Measurements from ENCODE around the gene CALN1.

The CALN1 gene

GRCh38 chr7:72040641-72041040 lies 371.5 kb downstream of the CALN1 start:
- no peak overlapping the region for H2BK12ac ChIP-seq (ENCODE audit: low read length in 2 of 2)

GRCh38 chr7:72039460-72039859 lies 372.7 kb downstream of the CALN1 start:
- Histone ChIP-seq H3K4me3 (ENCODE audit: insufficient read depth in 1 of 2, low read depth in 1 of 2, low read length in 2 of 2) (no peak overlapping the region), H2AK5ac (ENCODE audit: low read length, severe bottlenecking) (no peak overlapping the region), H4K91ac (ENCODE audit: low read length) (no peak overlapping the region), H2BK5ac (ENCODE audit: low read depth, low read length, poor library complexity, severe bottlenecking) (no peak overlapping the region), H3K4ac (ENCODE audit: low read depth in 1 of 2, low read length in 2 of 2) (no peak overlapping the region), H3K9ac (ENCODE audit: low read length) (no peak overlapping the region), H2BK12ac (ENCODE audit: low read length in 2 of 2) (no peak overlapping the region), H3K9me3 (ENCODE audit: control insufficient read depth, low read length) (no peaks in the 10 kb centered on the region), H3K23ac (ENCODE audit: low read length in 2 of 2) (no peak overlapping the region), H3K27me3 (ENCODE audit: control insufficient read depth in 1 of 2, insufficient read depth in 1 of 2, low read length in 2 of 2) (no peaks in the 10 kb centered on the region), H4K8ac (ENCODE audit: low read length) (no peak overlapping the region), H2BK120ac (ENCODE audit: low read depth, low read length) (no peak overlapping the region), H3K14ac (ENCODE audit: low read length in 2 of 2) (no peak overlapping the region), H3K4me2 (ENCODE audit: low read length, poor library complexity, severe bottlenecking) (no peak overlapping the region), H2BK15ac (ENCODE audit: low read depth, poor library complexity, severe bottlenecking) (no peak overlapping the region), H3K27ac (ENCODE audit: low read length, poor library complexity, severe bottlenecking) (no peak overlapping the region), H3K4me1 (ENCODE audit: control insufficient read depth, insufficient read depth, low read depth, low read length) (no peaks in the 10 kb centered on the region), H2AFZ (ENCODE audit: low read depth, low read length) (no peak overlapping the region), H3K79me1 (replicated peaks; ENCODE audit: low read length, poor library complexity, severe bottlenecking) (no peaks in the 10 kb centered on the region), H3K36me3 (ENCODE audit: control insufficient read depth in 1 of 2, insufficient read depth in 2 of 2, low read depth in 1 of 2, low read length in 2 of 2) (no peaks in the 10 kb centered on the region), H3K18ac (ENCODE audit: low read depth in 1 of 2, low read length in 2 of 2) (no peak overlapping the region)
- no CpG with 5 or more reads among the region's 1 CpG for WGBS
- no peak for DNase-seq

More at GRCh38 chr7:72040641-72041040, 371.5 kb downstream of the CALN1 start:
- no peak overlapping the region for H3K23ac ChIP-seq (ENCODE audit: low read length in 2 of 2)
- H3K4me2 ChIP-seq (ENCODE audit: low read length, poor library complexity, severe bottlenecking): no peak overlapping the region
- H2BK5ac ChIP-seq (ENCODE audit: low read depth, low read length, poor library complexity, severe bottlenecking): no peak overlapping the region
- 65% methylated on average over 2 of the region's 2 CpGs for WGBS
- H3K27ac ChIP-seq (ENCODE audit: low read length, poor library complexity, severe bottlenecking): no peak overlapping the region
- H2BK120ac ChIP-seq (ENCODE audit: low read depth, low read length): no peak overlapping the region
- no peaks in the 10 kb centered on the region for H3K79me1 ChIP-seq (replicated peaks; ENCODE audit: low read length, poor library complexity, severe bottlenecking)
- no peaks in the 10 kb centered on the region for H3K4me1 ChIP-seq (ENCODE audit: control insufficient read depth, insufficient read depth, low read depth, low read length)
- H2AK5ac ChIP-seq (ENCODE audit: low read length, severe bottlenecking): no peak overlapping the region
- no peak overlapping the region for H3K14ac ChIP-seq (ENCODE audit: low read length in 2 of 2)
- H3K18ac ChIP-seq (ENCODE audit: low read depth in 1 of 2, low read length in 2 of 2): no peak overlapping the region
- H2AFZ ChIP-seq (ENCODE audit: low read depth, low read length): no peak overlapping the region
- H3K36me3 ChIP-seq (ENCODE audit: control insufficient read depth in 1 of 2, insufficient read depth in 2 of 2, low read depth in 1 of 2, low read length in 2 of 2): no peaks in the 10 kb centered on the region
- H3K4ac ChIP-seq (ENCODE audit: low read depth in 1 of 2, low read length in 2 of 2): no peak overlapping the region
- no peaks in the 10 kb centered on the region for H3K9me3 ChIP-seq (ENCODE audit: control insufficient read depth, low read length)
- H3K9ac ChIP-seq (ENCODE audit: low read length): no peak overlapping the region
- H3K27me3 ChIP-seq (ENCODE audit: control insufficient read depth in 1 of 2, insufficient read depth in 1 of 2, low read length in 2 of 2): no peaks in the 10 kb centered on the region
- no peak overlapping the region for H2BK15ac ChIP-seq (ENCODE audit: low read depth, poor library complexity, severe bottlenecking)
- H4K8ac ChIP-seq (ENCODE audit: low read length): no peak overlapping the region
- H3K4me3 ChIP-seq (ENCODE audit: insufficient read depth in 1 of 2, low read depth in 1 of 2, low read length in 2 of 2): no peak overlapping the region
- H4K91ac ChIP-seq (ENCODE audit: low read length): no peak overlapping the region
- no peak for DNase-seq

GRCh38 chr7:72038022-72038732 lies 374.0 kb downstream of the CALN1 start:
- no peak overlapping the region for H4K91ac ChIP-seq (ENCODE audit: low read length)
- no peaks in the 10 kb centered on the region for H3K27me3 ChIP-seq (ENCODE audit: control insufficient read depth in 1 of 2, insufficient read depth in 1 of 2, low read length in 2 of 2)
- H3K4ac ChIP-seq (ENCODE audit: low read depth in 1 of 2, low read length in 2 of 2): no peak overlapping the region
- no peak overlapping the region for H3K18ac ChIP-seq (ENCODE audit: low read depth in 1 of 2, low read length in 2 of 2)
- 56% methylated on average over 5 of the region's 5 CpGs for WGBS
- no peaks in the 10 kb centered on the region for H3K79me1 ChIP-seq (replicated peaks; ENCODE audit: low read length, poor library complexity, severe bottlenecking)
- H3K4me2 ChIP-seq (ENCODE audit: low read length, poor library complexity, severe bottlenecking): no peak overlapping the region
- no peak overlapping the region for H2AFZ ChIP-seq (ENCODE audit: low read depth, low read length)
- H2BK15ac ChIP-seq (ENCODE audit: low read depth, poor library complexity, severe bottlenecking): no peak overlapping the region
- H2AK5ac ChIP-seq (ENCODE audit: low read length, severe bottlenecking): no peak overlapping the region
- H3K27ac ChIP-seq (ENCODE audit: low read length, poor library complexity, severe bottlenecking): no peak overlapping the region
- H3K36me3 ChIP-seq (ENCODE audit: control insufficient read depth in 1 of 2, insufficient read depth in 2 of 2, low read depth in 1 of 2, low read length in 2 of 2): no peaks in the 10 kb centered on the region
- H3K4me3 ChIP-seq (ENCODE audit: insufficient read depth in 1 of 2, low read depth in 1 of 2, low read length in 2 of 2): no peak overlapping the region
- no peak overlapping the region for H3K14ac ChIP-seq (ENCODE audit: low read length in 2 of 2)
- no peak overlapping the region for H2BK5ac ChIP-seq (ENCODE audit: low read depth, low read length, poor library complexity, severe bottlenecking)
- no peaks in the 10 kb centered on the region for H3K4me1 ChIP-seq (ENCODE audit: control insufficient read depth, insufficient read depth, low read depth, low read length)
- H2BK120ac ChIP-seq (ENCODE audit: low read depth, low read length): no peak overlapping the region
- DNase-seq: no peak
- no peak overlapping the region for H3K23ac ChIP-seq (ENCODE audit: low read length in 2 of 2)
- no peaks in the 10 kb centered on the region for H3K9me3 ChIP-seq (ENCODE audit: control insufficient read depth, low read length)
- no peak overlapping the region for H4K8ac ChIP-seq (ENCODE audit: low read length)
- H3K9ac ChIP-seq (ENCODE audit: low read length): no peak overlapping the region
- H2BK12ac ChIP-seq (ENCODE audit: low read length in 2 of 2): no peak overlapping the region

- DNase-seq: no peak
- H2BK15ac ChIP-seq (ENCODE audit: low read depth, poor library complexity, severe bottlenecking): no peak overlapping the region
- H3K79me1 ChIP-seq (replicated peaks; ENCODE audit: low read length, poor library complexity, severe bottlenecking): no peaks in the 10 kb centered on the region
- H3K4me1 ChIP-seq (ENCODE audit: control insufficient read depth, insufficient read depth, low read depth, low read length): no peaks in the 10 kb centered on the region
- no peak overlapping the region for H2BK12ac ChIP-seq (ENCODE audit: low read length in 2 of 2)
- H3K4me3 ChIP-seq (ENCODE audit: insufficient read depth in 1 of 2, low read depth in 1 of 2, low read length in 2 of 2): no peak overlapping the region
- no peaks in the 10 kb centered on the region for H3K27me3 ChIP-seq (ENCODE audit: control insufficient read depth in 1 of 2, insufficient read depth in 1 of 2, low read length in 2 of 2)
- 27% methylated on average over 1 of the region's 2 CpGs for WGBS
- H3K27ac ChIP-seq (ENCODE audit: low read length, poor library complexity, severe bottlenecking): no peak overlapping the region
- no peak overlapping the region for H3K4ac ChIP-seq (ENCODE audit: low read depth in 1 of 2, low read length in 2 of 2)
- H2AK5ac ChIP-seq (ENCODE audit: low read length, severe bottlenecking): no peak overlapping the region
- H3K18ac ChIP-seq (ENCODE audit: low read depth in 1 of 2, low read length in 2 of 2): no peak overlapping the region
- H3K14ac ChIP-seq (ENCODE audit: low read length in 2 of 2): no peak overlapping the region
- H3K9me3 ChIP-seq (ENCODE audit: control insufficient read depth, low read length): no peaks in the 10 kb centered on the region
- H2BK120ac ChIP-seq (ENCODE audit: low read depth, low read length): no peak overlapping the region
- no peak overlapping the region for H3K9ac ChIP-seq (ENCODE audit: low read length)
- no peaks in the 10 kb centered on the region for H3K36me3 ChIP-seq (ENCODE audit: control insufficient read depth in 1 of 2, insufficient read depth in 2 of 2, low read depth in 1 of 2, low read length in 2 of 2)
- H3K4me2 ChIP-seq (ENCODE audit: low read length, poor library complexity, severe bottlenecking): no peak overlapping the region
- no peak overlapping the region for H3K23ac ChIP-seq (ENCODE audit: low read length in 2 of 2)
- no peak overlapping the region for H2BK5ac ChIP-seq (ENCODE audit: low read depth, low read length, poor library complexity, severe bottlenecking)
- no peak overlapping the region for H4K8ac ChIP-seq (ENCODE audit: low read length)
- no peak overlapping the region for H4K91ac ChIP-seq (ENCODE audit: low read length)
- no peak overlapping the region for H2AFZ ChIP-seq (ENCODE audit: low read depth, low read length)
Measured at GRCh38 chr7:72037516-72037915, 374.6 kb downstream of the CALN1 start.
